IMR-90 (cell line): ENCODE data around the gene UPK1A. TPM values are rescaled to one million over a fixed set of nuclear protein-coding genes. Genes with fewer than 3 reads are reported as not detected.

Experiments
- ATAC-seq: fragments of 200-7000 bp; cut with Tn5 transposase; 2 replicates; pipeline ENCODE4 v1.9.1; 2020; ENCODE audit warnings: low read depth, mild to moderate bottlenecking, moderate library complexity
- BruUV-seq: library from RNA; stranded (reverse); fragments of 400-500 nt; replicated peaks from 2 replicates; lab custom pipeline; 2021; lab: Mats Ljungman, UMichigan
- CTCF ChIA-PET: fragments of 300-600 bp; formaldehyde crosslinking; extraction: SDS; loops from one replicate; lab custom pipeline; 2021; ENCODE audit warnings: antibody characterized with exemption; lab: Yijun Ruan, JAX
- POLR2A ChIA-PET: fragments of 300-600 bp; sonication (Branson Sonifier 250); formaldehyde crosslinking; loops from one replicate; lab custom pipeline; 2022; ENCODE audit warnings: antibody characterized with exemption; ENCODE audit not compliant: unreplicated experiment; lab: Charles Lee
- DNase-seq: peaks from one replicate; pipeline ENCODE4 v3.0.0; 2013
- H2AFZ ChIP-seq: replicated peaks from 2 replicates; pipeline ENCODE3; 2013; ENCODE audit warnings: low read length, mild to moderate bottlenecking; ENCODE audit not compliant: poor library complexity
- H2AK5ac ChIP-seq: 2 replicates; pipeline ENCODE4 v1.6.1; 2013; ENCODE audit warnings: low read depth, low read length, inconsistent platforms
- H2AK9ac ChIP-seq: replicated peaks from 2 replicates; pipeline ENCODE3; 2013; ENCODE audit warnings: mild to moderate bottlenecking, low read depth, low read length, moderate library complexity; ENCODE audit not compliant: poor library complexity
- H2BK120ac ChIP-seq: 2 replicates; pipeline ENCODE4 v1.6.1; 2013; ENCODE audit warnings: low read depth, low read length, inconsistent platforms
- H2BK15ac ChIP-seq: 3 replicates; pipeline ENCODE4 v1.6.1; 2013; ENCODE audit warnings: low read depth, low read length, inconsistent platforms
- H2BK20ac ChIP-seq: 2 replicates; pipeline ENCODE4 v1.6.1; 2013; ENCODE audit warnings: low read depth, mild to moderate bottlenecking, inconsistent platforms, low read length, moderate library complexity
- H2BK5ac ChIP-seq: 2 replicates; pipeline ENCODE4 v1.6.1; 2013; ENCODE audit warnings: mild to moderate bottlenecking, low read depth, low read length, inconsistent platforms; ENCODE audit not compliant: poor library complexity, severe bottlenecking
- H3K14ac ChIP-seq: replicated peaks from 2 replicates; pipeline ENCODE4 v1.6.1; 2013; ENCODE audit warnings: low read depth, low read length, inconsistent platforms
- H3K18ac ChIP-seq: 2 replicates; pipeline ENCODE4 v1.6.1; 2013; ENCODE audit warnings: low read depth, low read length, control low read depth
- H3K23ac ChIP-seq: 2 replicates; pipeline ENCODE4 v1.6.1; 2013; ENCODE audit warnings: low read depth, low read length, inconsistent platforms
- H3K27ac ChIP-seq: 2 replicates; pipeline ENCODE4 v1.5.1; 2013; ENCODE audit warnings: mild to moderate bottlenecking, control low read depth, low read length; ENCODE audit not compliant: insufficient read depth
- H3K27me3 ChIP-seq: 2 replicates; pipeline ENCODE4 v1.6.1; 2013; ENCODE audit warnings: low read length; ENCODE audit not compliant: control insufficient read depth, insufficient read depth
- H3K36me3 ChIP-seq: 2 replicates; pipeline ENCODE4 v1.6.1; 2013; ENCODE audit warnings: low read length, mixed read lengths; ENCODE audit not compliant: control insufficient read depth, insufficient read depth
- H3K4ac ChIP-seq: 2 replicates; pipeline ENCODE4 v1.6.1; 2013; ENCODE audit warnings: low read depth, low read length, inconsistent platforms
- H3K4me1 ChIP-seq: 2 replicates; pipeline ENCODE4 v1.6.1; 2013; ENCODE audit warnings: low read length, mixed read lengths; ENCODE audit not compliant: control insufficient read depth, insufficient read depth
- H3K4me2 ChIP-seq: 2 replicates; pipeline ENCODE4 v1.6.1; 2013; ENCODE audit warnings: low read depth, mild to moderate bottlenecking, control low read depth, low read length, moderate library complexity
- H3K4me3 ChIP-seq: 2 replicates; pipeline ENCODE4 v1.5.1; 2013; ENCODE audit warnings: low read depth, mild to moderate bottlenecking, control low read depth, low read length, moderate library complexity; ENCODE audit not compliant: insufficient read depth
- H3K56ac ChIP-seq: 2 replicates; pipeline ENCODE4 v1.6.1; 2013; ENCODE audit warnings: low read length, inconsistent platforms; ENCODE audit not compliant: insufficient read depth; ENCODE audit errors: extremely low read depth
- H3K79me1 ChIP-seq, 2 experiments: 2 replicates each; pipeline ENCODE4 v1.6.1; 2013; ENCODE audit warnings: low read length in 2 of 2, inconsistent platforms in 1 of 2, low read depth in 1 of 2
- H3K9ac ChIP-seq: 2 replicates; pipeline ENCODE4 v1.6.1; 2013; ENCODE audit warnings: low read depth, low read length, control low read depth
- H3K9me1 ChIP-seq: 2 replicates; pipeline ENCODE4 v1.6.1; 2013; ENCODE audit warnings: low read length, inconsistent platforms; ENCODE audit not compliant: insufficient read depth
- H3K9me3 ChIP-seq: 2 replicates; pipeline ENCODE4 v1.6.1; 2013; ENCODE audit warnings: low read length; ENCODE audit not compliant: control insufficient read depth, insufficient read depth
- H4K20me1 ChIP-seq: 2 replicates; pipeline ENCODE4 v1.6.1; 2013; ENCODE audit warnings: low read length, inconsistent platforms; ENCODE audit not compliant: insufficient read depth
- H4K5ac ChIP-seq: 2 replicates; pipeline ENCODE4 v1.6.1; 2013; ENCODE audit warnings: mild to moderate bottlenecking, low read depth, low read length, control low read depth
- H4K8ac ChIP-seq, 2 experiments: 2 replicates each; pipeline ENCODE4 v1.6.1; 2013; ENCODE audit warnings: low read depth in 2 of 2, low read length in 2 of 2, control low read depth in 1 of 2, inconsistent platforms in 1 of 2
- H4K91ac ChIP-seq: 2 replicates; pipeline ENCODE4 v1.6.1; 2013; ENCODE audit warnings: low read depth, low read length, inconsistent platforms; ENCODE audit not compliant: insufficient read depth
- MXI1 ChIP-seq: IDR thresholded peaks from 2 replicates; pipeline ENCODE4 v1.6.1; 2012; ENCODE audit warnings: low read depth, mild to moderate bottlenecking, low read length, moderate library complexity, borderline replicate concordance
- SMC3 ChIP-seq: fragments of 150-350 bp; IDR thresholded peaks from 2 replicates; pipeline ENCODE4 v1.6.1; 2016; ENCODE audit warnings: low read depth, mild to moderate bottlenecking, antibody characterized with exemption, low read length, moderate library complexity
- WGBS, 2 experiments: methylation state at CpG; one replicate each; pipeline versions ENCODE4 v1.1.5 to v1.1.7; 2013; ENCODE audit warnings: missing lambda C conversion rate in 2 of 2; ENCODE audit not compliant: insufficient read length in 1 of 2; ENCODE audit errors: extremely low coverage in 2 of 2; 5-methylcytosine and 5-hydroxymethylcytosine counted together
- dilution Hi-C: fragments of 300-500 bp; cut with HindIII; formaldehyde crosslinking; loops from one replicate; pipeline ENCODE4 v1.14.3; 2018; ENCODE audit warnings: low sequenced_read_pairs; ENCODE audit not compliant: unreplicated experiment
- in situ Hi-C: fragments of 300-500 bp; cut with MboI; formaldehyde crosslinking; loops from 3 replicates; pipeline ENCODE4 v1.14.3; 2019; ENCODE audit warnings: low sequenced_read_pairs, inconsistent platforms, mixed read lengths
- intact Hi-C: fragments of 100-400 bp; cut with micrococcal nuclease; formaldehyde crosslinking; loops from 2 replicates; pipeline ENCODE4 v1.10.0; 2022
- polyA plus RNA-seq, 3 experiments: library from polyadenylated mRNA; depleted of rRNA; stranded (reverse); fragments of >200 nt; gene quantifications; 2 replicates each; pipeline ENCODE4 v1.2.3, GENCODE V29; 2012; ENCODE audit warnings: low replicate concordance in 1 of 3
- total RNA-seq: library from RNA; depleted of rRNA; stranded (reverse); fragments of >200 nt; gene quantifications from 2 replicates; pipeline ENCODE4 v1.2.3, GENCODE V29; 2012

The UPK1A gene
- total and polyA plus RNA-seq, 2 of the 4 experiments (the other 2 are of a cell fraction) = 0.21 TPM; not detected in 1

DNA sequence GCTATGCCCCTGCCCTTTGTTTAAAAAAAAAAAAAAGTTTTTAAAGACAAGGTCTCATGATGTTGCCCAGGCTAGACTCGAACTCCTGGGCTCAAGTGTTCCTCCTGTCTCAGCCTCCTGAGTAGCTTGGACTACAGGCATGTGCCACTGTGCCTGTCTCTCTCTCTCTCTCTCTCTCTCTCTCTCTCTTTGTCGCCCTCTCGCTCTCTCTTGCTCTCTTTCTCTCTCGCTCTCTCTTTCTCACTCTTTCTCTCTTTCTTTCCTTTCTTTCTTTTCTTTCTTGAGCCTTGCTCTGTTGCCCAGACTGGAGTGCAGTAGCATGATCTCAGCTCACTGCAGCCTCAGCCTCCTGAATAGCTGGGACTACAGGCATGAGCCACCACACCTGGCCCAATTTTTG lies 10.7 kb upstream of the UPK1A start:
- Histone ChIP-seq H2AFZ (no peak overlapping the region), H3K4me2 (no peak overlapping the region), H2BK120ac (no peak overlapping the region), H3K14ac (no peak overlapping the region), H3K9ac (no peak overlapping the region), H3K27me3 (no peaks in the 10 kb centered on the region), H4K20me1 (0 out of 2 replicates have a peak, but pooled peaks cover 7% of the 10 kb centered on the region), H3K18ac (no peak overlapping the region), H3K4me1 (no peaks in the 10 kb centered on the region), H2BK5ac (no peak overlapping the region), H4K91ac (no peak overlapping the region), H4K8ac (no peak overlapping the region), H3K27ac (no peak overlapping the region), H2AK9ac (no peak overlapping the region), H3K4me3 (no peak overlapping the region), H3K36me3 (peaks cover 46% of the 10 kb centered on the region), H3K23ac (no peak overlapping the region), H3K79me1 (peaks cover 7 to 16% of the 10 kb centered on the region in 2 experiments), H3K9me3 (no peaks in the 10 kb centered on the region), H2BK20ac (no peak overlapping the region), H2AK5ac (no peak overlapping the region), H4K5ac (no peak overlapping the region), H3K9me1 (no peaks in the 10 kb centered on the region), H3K4ac (no peak overlapping the region), H3K56ac (no peak overlapping the region), H2BK15ac (no peak overlapping the region)
- ATAC-seq (no peak), DNase-seq (no peak)
- intact Hi-C loops (no loop called here), dilution Hi-C loops (no loop called here), in situ Hi-C loops (no loop called here)
- ChIA-PET CTCF (no interaction called here), POLR2A (interaction anchor here (0.6 kb wide), 1 partner anchor 43 kb away, joined by 3 read pairs; no protein-coding TSS in a partner anchor)
- TF ChIP-seq SMC3 (no peak), MXI1 (no peak)
- BruUV-seq = no TSS peak
- 88% methylated on average over 1 of the region's 4 CpGs; no CpG with 5 or more reads in 1 of the 2 experiments for WGBS, 2 experiments
